ENCODE measurements around the gene CD38.

- TF ChIP-seq CTCF (IDR thresholded peaks at IDR 0.05): no peak
- no peak for TF ChIP-seq EP300 (IDR thresholded peaks at IDR 0.05)
- no peak for TF ChIP-seq POLR2A (IDR thresholded peaks at IDR 0.05)
Measured at GRCh38 chr4:15883610-15884243, 105.6 kb downstream of the CD38 start.
